HL-60 (cell line): ENCODE results near the gene HOXD4.

Source experiments
- DNase-seq, 2 experiments: peaks; one replicate each; pipeline ENCODE4 v3.0.0-alpha.2; 2010 to 2020; ENCODE audit warnings: low read depth in 1 of 2, low spot score in 1 of 2
- H3K27ac ChIP-seq: fragments of 250-450 bp; sonication (Bioruptor Pico); replicated peaks from 2 replicates; pipeline ENCODE4 v1.5.1; 2020; ENCODE audit warnings: mild to moderate bottlenecking, moderate library complexity
- H3K27me3 ChIP-seq: fragments of 250-450 bp; sonication (Bioruptor Pico); 2 replicates; pipeline ENCODE4 v1.5.1; 2021; ENCODE audit warnings: mild to moderate bottlenecking, moderate library complexity; ENCODE audit not compliant: insufficient read depth, poor library complexity, severe bottlenecking
- H3K4me3 ChIP-seq: replicated peaks from 2 replicates; pipeline ENCODE4 v1.5.1; 2011; ENCODE audit warnings: mild to moderate bottlenecking, control low read depth, low read length; ENCODE audit not compliant: insufficient read depth
- CTCF ChIP-seq: IDR thresholded peaks from one replicate; pipeline ENCODE4 v1.5.1; 2011; ENCODE audit warnings: low read length, control low read depth, inconsistent platforms; ENCODE audit not compliant: insufficient read depth
- GABPA ChIP-seq: IDR thresholded peaks from 2 replicates; pipeline ENCODE4 v1.6.1; 2012; ENCODE audit warnings: low read depth
- POLR2AphosphoS5 ChIP-seq: IDR thresholded peaks from 2 replicates; pipeline ENCODE4 v1.6.1; 2012; ENCODE audit warnings: low read depth
- REST ChIP-seq: IDR thresholded peaks from 2 replicates; pipeline ENCODE4 v1.6.1; 2012; ENCODE audit warnings: low read depth; ENCODE audit not compliant: insufficient replicate concordance
- SPI1 ChIP-seq: IDR thresholded peaks from 2 replicates; pipeline ENCODE4 v1.6.1; 2012; ENCODE audit warnings: low read depth, mild to moderate bottlenecking, borderline replicate concordance

Gene HOXD4

GRCh38 chr2:176182671-176183070, 31.3 kb downstream of the HOXD4 start:
- DNase-seq, result no peak
- no peak overlapping the region for H3K27ac ChIP-seq
- TF ChIP-seq POLR2AphosphoS5 (no peak), GABPA (no peak)
- peaks cover 45% of the 10 kb centered on the region for H3K27me3 ChIP-seq
- H3K4me3 ChIP-seq, result no peak overlapping the region

- H3K27ac ChIP-seq, result no peak overlapping the region
- H3K27me3 ChIP-seq, result peaks cover 44% of the 10 kb centered on the region
- no peak for DNase-seq
- no peak for TF ChIP-seq CTCF
- no peak for TF ChIP-seq POLR2AphosphoS5
- TF ChIP-seq SPI1, result no peak
- TF ChIP-seq REST, result no peak
- TF ChIP-seq GABPA, result no peak
- no peak overlapping the region for H3K4me3 ChIP-seq
These were observed 33.4 kb downstream of the HOXD4 start for GRCh38 chr2:176184749-176185148.

- H3K27me3 ChIP-seq, result peaks cover 45% of the 10 kb centered on the region
- no peak for TF ChIP-seq REST
- no peak for TF ChIP-seq CTCF
- TF ChIP-seq SPI1, result no peak
- no peak for TF ChIP-seq GABPA
- no peak for TF ChIP-seq POLR2AphosphoS5
These were observed 34.7 kb downstream of the HOXD4 start for GRCh38 chr2:176186024-176186423.

GRCh38 chr2:176187200-176187898, 36.0 kb downstream of the HOXD4 start:
- no peak for DNase-seq
- Histone ChIP-seq H3K27ac (no peak overlapping the region), H3K4me3 (no peak overlapping the region), H3K27me3 (peaks cover 58% of the 10 kb centered on the region)
- TF ChIP-seq REST (no peak), SPI1 (no peak)

More at GRCh38 chr2:176186024-176186423, 34.7 kb downstream of the HOXD4 start:
- no peak overlapping the region for H3K4me3 ChIP-seq
- DNase-seq, result no peak
- no peak overlapping the region for H3K27ac ChIP-seq
